Spleen (tissue), 13 donors: ENCODE measurements around the gene CELF6. TPM values are rescaled to one million over a fixed set of nuclear protein-coding genes. Genes with fewer than 3 reads are reported as not detected.

Experiments
- DNase-seq: peaks from one replicate; pipeline ENCODE4 v3.0.0-alpha.2; 2020
- H3K27ac ChIP-seq, 8 donors: fragments of 200-600 bp; sonication (generic) in 7 of 8; 1 replicate in 4 of 8; 2 replicates in 4 of 8; pipeline versions ENCODE4 v1.5.0 to v1.8.0; 2016 to 2021; ENCODE audit warnings: inconsistent platforms in 4 of 8, mild to moderate bottlenecking in 4 of 8, moderate library complexity in 1 of 8
- H3K27me3 ChIP-seq, 7 donors: fragments of 200-600 bp; sonication (generic) in 6 of 7; replicated peaks in 1 of 7; 1 replicate in 4 of 7; 2 replicates in 3 of 7; pipeline versions ENCODE4 v1.5.0 to v1.8.0; 2016 to 2021; ENCODE audit warnings: inconsistent platforms in 3 of 7, mild to moderate bottlenecking in 1 of 7
- H3K36me3 ChIP-seq, 6 donors: fragments of 200-600 bp; sonication (generic) in 5 of 6; 1 replicate in 4 of 6; 2 replicates in 2 of 6; pipeline versions ENCODE4 v1.5.0 to v1.8.0; 2016 to 2021; ENCODE audit warnings: inconsistent platforms in 2 of 6
- H3K4me1 ChIP-seq, 6 donors: fragments of 200-600 bp; sonication (generic) in 5 of 6; 1 replicate in 3 of 6; 2 replicates in 3 of 6; pipeline versions ENCODE4 v1.5.0 to v1.8.0; 2016 to 2021; ENCODE audit warnings: inconsistent platforms in 3 of 6
- H3K4me3 ChIP-seq, 8 donors: fragments of 200-600 bp; sonication (generic) in 7 of 8; 1 replicate in 4 of 8; 2 replicates in 4 of 8; pipeline versions ENCODE4 v1.5.0 to v1.8.0; 2016 to 2021; ENCODE audit warnings: inconsistent platforms in 4 of 8, mild to moderate bottlenecking in 4 of 8, moderate library complexity in 2 of 8
- H3K9me3 ChIP-seq, 8 donors: fragments of 200-600 bp; sonication (generic) in 7 of 8; 1 replicate in 4 of 8; 2 replicates in 4 of 8; pipeline versions ENCODE4 v1.5.0 to v1.8.0; 2016 to 2021; ENCODE audit warnings: inconsistent platforms in 4 of 8
- POLR2A ChIP-seq, 3 donors: fragments of 450-650 bp; IDR thresholded peaks; one replicate each; pipeline ENCODE4 v1.5.1; 2017; ENCODE audit warnings: antibody characterized with exemption in 3 of 3, mild to moderate bottlenecking in 1 of 3
- POLR2AphosphoS5 ChIP-seq, 3 donors: sonication (generic); formaldehyde crosslinking; IDR thresholded peaks; one replicate each; pipeline ENCODE4 v1.5.1; 2017; ENCODE audit warnings: antibody characterized with exemption in 3 of 3
- WGBS, 5 donors: extraction: QIAGEN DNeasy Blood & Tissue Kit in 3 of 5; methylation state at CpG; one replicate each; pipeline versions ENCODE4 v1.1.5 to v1.1.7; 2013 to 2018; 5-methylcytosine and 5-hydroxymethylcytosine counted together
- intact Hi-C: fragments of 100-400 bp; cut with DNase I; formaldehyde crosslinking; loops from one replicate; pipeline ENCODE4 v1.15.0; 2023; ENCODE audit warnings: low total_unique reads
- long read RNA-seq, 2 donors: transcript quantifications; one replicate each; lab custom pipeline, GENCODE V29; 2026
- polyA plus RNA-seq, 3 donors: library from polyadenylated mRNA; stranded (reverse); fragments of 200-250 nt; gene quantifications; one replicate each; pipeline ENCODE4 v1.2.1, GENCODE V29; 2013
- total RNA-seq, 7 donors: library from RNA; depleted of rRNA in 3 of 7; stranded (reverse); fragments of >200 nt in 3 of 7; fragmentation: NEBNext Ultra II Directional in 4 of 7; extraction: Animal tissue kit (Norgen Biotek cat#: 25700) in 4 of 7; gene quantifications; one replicate each; pipeline versions ENCODE4 v1.1.0 to v1.2.1, GENCODE V29; 2016 to 2021
- TF ChIP-seq, protein P1 (sequence below), 11 experiments: fragments of 200-600 bp in 7 of 11; fragments of 450-650 bp in 4 of 11; sonication (generic) in 4 of 11; IDR thresholded peaks in 8 of 11; conservative IDR thresholded peaks in 3 of 11; 1 replicate in 7 of 11; 2 replicates in 4 of 11; pipeline versions ENCODE4 v1.4.0 to v1.8.0; 2016 to 2021; ENCODE audit warnings: antibody characterized with exemption in 11 of 11, inconsistent platforms in 4 of 11, mild to moderate bottlenecking in 1 of 11
- donor health status: healthy with polysubstance abuse.
- donor health status: DM: no; HTN: no; CAD: no; lungs with moderate emphysema.
- donor health status: DM: no; HTN: no; CAD: no.
- donor health status: Bipolar disorder and iron deficiency.
- donor health status: healthy.
- donor health status: DM: no; HTN: no; CAD: no.
- donor health status: DM: yes; HTN: yes; CAD: no.

CELF6 gene
- 1 to 10 TPM; 1.7 to 7.5 (median 2.8) TPM for total RNA-seq
- polyA plus RNA-seq = 1 to 10 TPM; 4.4 to 9.2 (median 8.1) TPM
- long read RNA-seq, donor 1, partial matches to known transcripts = 0 of 1 reads
- long read RNA-seq, donor 1, other reads (novel, unspliced or antisense) = 0 of 1 reads
- long read RNA-seq, donor 2 = 0 reads

DNA sequence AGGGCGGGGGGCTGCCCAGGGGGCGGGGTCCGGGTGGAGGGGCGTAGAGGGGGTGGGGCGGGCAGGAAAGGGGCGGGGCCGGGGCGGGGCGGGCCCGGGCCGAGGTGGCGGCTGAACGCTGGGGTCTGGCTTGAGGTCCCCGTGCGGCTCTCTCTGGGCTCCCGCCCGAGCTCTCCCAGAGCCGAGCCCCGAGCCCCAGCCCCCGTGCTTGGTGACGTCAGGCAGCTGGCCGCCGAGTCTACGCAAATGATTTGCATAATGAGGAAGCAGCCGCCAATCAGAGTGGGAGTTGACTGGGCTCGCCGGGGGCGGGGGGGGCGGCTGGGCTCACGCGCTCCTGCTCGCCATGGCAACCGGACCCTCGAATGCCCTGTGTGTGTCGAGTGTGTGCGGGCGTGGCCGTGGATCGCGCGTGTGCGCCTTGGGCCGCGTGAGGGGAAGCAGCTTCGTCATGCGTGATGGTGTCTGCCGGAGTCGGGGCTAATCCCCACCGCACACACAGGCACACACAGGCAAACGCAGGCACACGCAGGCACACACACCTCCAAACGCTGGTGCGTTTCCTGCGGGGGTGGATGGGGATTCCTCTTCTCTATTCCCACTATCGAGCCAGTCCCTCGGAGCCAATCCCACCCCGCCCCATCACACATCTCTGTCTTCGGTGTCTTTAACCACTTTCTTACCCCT, at the start of gene CELF6:
Gene CELF6 (minus strand): TSS at position 173 of the 687 bp plus-strand sequence. CDS start 283 bp downstream, outside the sequence.
- Histone ChIP-seq H3K27ac (peak within 1 kb of the TSS in 3 of 8 donors; percentile 18 to 50 (median 42)), H3K4me1 (peaks cover 0 to 21% (median 16%) of the 10 kb centered on the region in 6 donors), H3K36me3 (no peaks in the 10 kb centered on the region), H3K9me3 (peaks cover 0 to 12% (median 9%) of the 10 kb centered on the region in 8 donors), H3K27me3 (peaks cover 0 to 8% (median 0%) of the 10 kb centered on the region in 7 donors), H3K4me3 (peak within 1 kb of the TSS; percentile 52 to 78 (median 57))
- 1 to 3% (median 1%) methylated on average over 14 to 58 of the region's 58 CpGs for WGBS, 5 donors
- DNase-seq = peak; percentile 93
- TF ChIP-seq, protein P1, sequence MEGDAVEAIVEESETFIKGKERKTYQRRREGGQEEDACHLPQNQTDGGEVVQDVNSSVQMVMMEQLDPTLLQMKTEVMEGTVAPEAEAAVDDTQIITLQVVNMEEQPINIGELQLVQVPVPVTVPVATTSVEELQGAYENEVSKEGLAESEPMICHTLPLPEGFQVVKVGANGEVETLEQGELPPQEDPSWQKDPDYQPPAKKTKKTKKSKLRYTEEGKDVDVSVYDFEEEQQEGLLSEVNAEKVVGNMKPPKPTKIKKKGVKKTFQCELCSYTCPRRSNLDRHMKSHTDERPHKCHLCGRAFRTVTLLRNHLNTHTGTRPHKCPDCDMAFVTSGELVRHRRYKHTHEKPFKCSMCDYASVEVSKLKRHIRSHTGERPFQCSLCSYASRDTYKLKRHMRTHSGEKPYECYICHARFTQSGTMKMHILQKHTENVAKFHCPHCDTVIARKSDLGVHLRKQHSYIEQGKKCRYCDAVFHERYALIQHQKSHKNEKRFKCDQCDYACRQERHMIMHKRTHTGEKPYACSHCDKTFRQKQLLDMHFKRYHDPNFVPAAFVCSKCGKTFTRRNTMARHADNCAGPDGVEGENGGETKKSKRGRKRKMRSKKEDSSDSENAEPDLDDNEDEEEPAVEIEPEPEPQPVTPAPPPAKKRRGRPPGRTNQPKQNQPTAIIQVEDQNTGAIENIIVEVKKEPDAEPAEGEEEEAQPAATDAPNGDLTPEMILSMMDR (IDR thresholded peaks at IDR 0.05 in 8 of 11, conservative IDR thresholded peaks at IDR 0.05 in 3 of 11) = no peak
- peak; percentile 37 to 77 (median 60) for TF ChIP-seq POLR2AphosphoS5 (IDR thresholded peaks at IDR 0.05)
- intact Hi-C loops = no loop called here

DNA sequence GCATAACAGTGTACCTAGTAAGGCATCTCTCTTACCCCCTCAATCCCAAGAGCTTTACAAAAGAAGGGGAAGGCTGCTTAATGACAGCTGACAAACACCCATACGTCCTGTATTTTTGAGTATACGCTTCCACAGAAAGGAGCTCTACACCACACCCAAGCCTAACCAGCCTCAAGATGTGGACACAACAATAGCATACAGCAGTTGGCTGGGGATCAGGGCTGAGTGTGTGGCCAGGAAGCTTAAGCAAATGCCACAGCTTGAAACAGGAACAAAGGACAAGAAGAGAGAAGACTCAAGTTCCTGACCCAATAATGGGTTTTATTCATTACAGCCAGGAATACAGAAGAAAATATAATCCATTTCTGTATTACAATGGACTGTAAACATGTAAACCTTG, 48.9 kb upstream of the CELF6 start:
- Histone ChIP-seq H3K27ac (peak overlapping the region in 6 of 8 donors; percentile 31 to 78 (median 66)), H3K4me1 (peaks cover 21 to 96% (median 77%) of the 10 kb centered on the region in 6 donors), H3K4me3 (peak overlapping the region in 1 of 8 donors; percentile 32), H3K9me3 (no peaks in the 10 kb centered on the region), H3K27me3 (no peaks in the 10 kb centered on the region), H3K36me3 (peaks cover 0 to 54% (median 7%) of the 10 kb centered on the region in 6 donors)
- TF ChIP-seq POLR2A (IDR thresholded peaks at IDR 0.05) = no peak
- peak in 1 of 3 donors; percentile 22 for TF ChIP-seq POLR2AphosphoS5 (IDR thresholded peaks at IDR 0.05)
- intact Hi-C loops = no loop called here
- WGBS, 5 donors = 48 to 74% (median 58%) methylated on average over 2 of the region's 2 CpGs
- no peak for DNase-seq

DNA sequence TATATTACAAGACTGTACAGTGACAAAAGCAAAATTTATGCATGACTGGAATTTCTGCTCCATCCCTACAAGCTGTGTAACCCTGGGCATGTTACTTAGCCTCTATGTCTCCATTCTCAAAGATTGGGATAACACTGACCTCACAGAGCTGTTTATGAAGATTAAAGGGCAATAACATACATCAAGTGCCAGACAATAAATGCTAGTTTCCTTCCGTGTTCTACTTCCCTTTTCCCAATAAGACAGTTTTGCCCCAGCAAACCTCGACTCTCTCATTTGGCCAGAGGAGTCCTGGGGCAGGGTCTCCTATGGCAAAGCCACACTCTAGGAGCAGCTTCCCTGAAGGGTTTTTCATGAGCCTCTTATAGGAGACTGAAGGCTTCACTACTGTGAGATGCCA, 48.4 kb upstream of the CELF6 start:
- intact Hi-C loops = no loop called here
- Histone ChIP-seq H3K36me3 (peaks cover 0 to 60% (median 7%) of the 10 kb centered on the region in 6 donors), H3K4me1 (peaks cover 19 to 90% (median 72%) of the 10 kb centered on the region in 6 donors), H3K4me3 (peak overlapping the region in 1 of 8 donors; percentile 32), H3K27me3 (no peaks in the 10 kb centered on the region), H3K27ac (peak overlapping the region in 6 of 8 donors; percentile 31 to 78 (median 66)), H3K9me3 (no peaks in the 10 kb centered on the region)
- TF ChIP-seq, protein P1 (IDR thresholded peaks at IDR 0.05 in 8 of 11, conservative IDR thresholded peaks at IDR 0.05 in 3 of 11) = no peak
- TF ChIP-seq POLR2A (IDR thresholded peaks at IDR 0.05) = no peak
- TF ChIP-seq POLR2AphosphoS5 (IDR thresholded peaks at IDR 0.05) = no peak
- 29 to 63% (median 53%) methylated on average over 2 of the region's 2 CpGs for WGBS, 5 donors
- no peak for DNase-seq

DNA sequence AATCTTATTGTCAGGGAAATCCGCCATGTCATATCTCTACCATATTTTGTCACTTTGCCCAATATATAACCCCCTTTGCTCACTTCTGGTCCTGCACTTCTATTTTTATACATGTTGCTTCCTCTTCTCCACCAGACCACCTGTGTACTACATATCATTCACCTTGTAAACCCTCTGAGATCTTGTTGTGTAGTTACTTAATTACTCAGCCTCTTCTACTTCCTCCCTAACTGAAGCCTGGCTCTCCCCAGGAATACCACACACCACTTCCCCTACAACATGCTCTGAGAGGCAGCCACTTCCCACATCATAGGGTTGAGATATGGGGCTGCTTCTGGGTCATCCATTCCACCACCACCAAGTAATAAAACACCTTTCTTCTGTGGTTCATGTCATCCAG, 45.9 kb upstream of the CELF6 start:
- TF ChIP-seq POLR2AphosphoS5 (IDR thresholded peaks at IDR 0.05) (peak in 1 of 3 donors; percentile 38), POLR2A (IDR thresholded peaks at IDR 0.05) (no peak)
- TF ChIP-seq, protein P1 (IDR thresholded peaks at IDR 0.05 in 8 of 11, conservative IDR thresholded peaks at IDR 0.05 in 3 of 11) = no peak
- WGBS, 5 donors = 44 to 66% (median 58%) methylated on average over 1 of the region's 1 CpG
- Histone ChIP-seq H3K27me3 (no peaks in the 10 kb centered on the region), H3K4me1 (peaks cover 8 to 82% (median 55%) of the 10 kb centered on the region in 6 donors), H3K9me3 (no peaks in the 10 kb centered on the region), H3K27ac (peak overlapping the region in 3 of 8 donors; percentile 9 to 32 (median 31)), H3K36me3 (peaks cover 0 to 65% (median 7%) of the 10 kb centered on the region in 6 donors), H3K4me3 (no peak overlapping the region)
- DNase-seq = no peak
- intact Hi-C loops = no loop called here
